ENCODE data around the gene CFAP99.

DNA sequence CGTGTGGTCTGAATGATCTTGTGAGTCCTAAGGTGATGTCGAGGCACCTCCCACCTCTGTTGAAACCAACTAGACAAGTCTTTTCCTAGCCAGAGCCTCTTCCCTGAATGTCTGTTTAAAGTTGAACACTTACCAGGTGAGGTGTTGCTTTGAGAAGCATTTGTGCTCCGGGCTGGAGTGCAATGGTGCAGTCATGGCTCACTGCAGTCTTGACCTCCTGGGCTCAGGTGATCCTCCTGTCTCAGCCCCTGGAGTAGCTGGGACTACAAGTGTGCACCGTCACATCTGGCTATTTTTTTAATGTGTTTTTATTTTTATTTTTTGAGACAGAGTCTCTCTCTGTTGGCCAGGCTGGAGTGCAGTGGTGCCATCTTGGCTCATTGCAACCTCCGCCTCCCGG lies 68.2 kb downstream of the CFAP99 start:
- TF ChIP-seq POLR2A (IDR thresholded peaks at IDR 0.05; ENCODE audit: low read depth, low read length) = no peak
- no peak for TF ChIP-seq POLR2AphosphoS5 (IDR thresholded peaks at IDR 0.05; ENCODE audit: low read depth, low read length)
